GM03348 (cell line): ENCODE data around the gene NMNAT3.

ENCODE experiments used
- DNase-seq: peaks from one replicate; pipeline ENCODE4 v3.0.0; 2012; ENCODE audit warnings: low spot score

Gene NMNAT3

DNA sequence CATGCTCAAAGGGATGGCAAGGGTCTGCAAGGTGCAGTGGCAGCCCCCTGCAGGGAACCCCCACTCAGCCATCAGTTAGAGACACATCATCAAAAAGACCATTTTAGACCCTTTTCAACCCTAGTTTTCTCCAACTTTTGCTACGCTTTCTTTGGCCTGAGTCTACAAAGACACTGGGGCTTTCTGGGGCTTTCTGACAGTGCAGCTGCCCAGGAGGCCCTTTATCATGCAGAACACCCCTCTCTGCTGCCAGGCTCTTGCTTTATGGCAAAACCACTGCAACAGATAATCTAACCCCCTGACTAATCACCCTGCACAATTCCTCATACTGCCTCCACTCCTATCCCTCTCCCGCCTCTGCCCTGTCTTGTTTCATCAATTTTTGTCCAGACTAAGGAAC, 2.4 kb downstream of the NMNAT3 start:
- DNase-seq, result no peak

- no peak for DNase-seq
Measured at GRCh38 chr3:139674571-139675260, 3.1 kb downstream of the NMNAT3 start.

DNA sequence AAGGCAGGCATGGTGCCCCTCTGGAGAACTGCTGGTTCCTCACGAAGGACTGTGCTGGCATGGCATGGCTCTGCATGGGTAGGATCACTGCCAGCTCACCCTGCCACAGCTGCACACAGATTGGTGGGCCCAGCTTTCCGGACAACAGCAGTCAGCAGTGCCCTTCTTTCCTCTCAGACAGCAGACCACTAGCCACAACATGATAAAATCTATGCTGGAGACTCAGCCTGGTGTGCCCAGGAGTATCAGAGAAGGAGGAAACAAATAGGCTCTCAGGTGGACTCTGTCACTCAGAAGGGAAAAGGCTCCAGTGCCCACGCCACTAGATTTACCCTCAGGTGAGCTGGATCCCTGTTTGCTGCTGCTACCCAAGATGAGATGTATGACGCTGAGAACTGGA, 4.9 kb downstream of the NMNAT3 start:
- DNase-seq, result no peak

DNA sequence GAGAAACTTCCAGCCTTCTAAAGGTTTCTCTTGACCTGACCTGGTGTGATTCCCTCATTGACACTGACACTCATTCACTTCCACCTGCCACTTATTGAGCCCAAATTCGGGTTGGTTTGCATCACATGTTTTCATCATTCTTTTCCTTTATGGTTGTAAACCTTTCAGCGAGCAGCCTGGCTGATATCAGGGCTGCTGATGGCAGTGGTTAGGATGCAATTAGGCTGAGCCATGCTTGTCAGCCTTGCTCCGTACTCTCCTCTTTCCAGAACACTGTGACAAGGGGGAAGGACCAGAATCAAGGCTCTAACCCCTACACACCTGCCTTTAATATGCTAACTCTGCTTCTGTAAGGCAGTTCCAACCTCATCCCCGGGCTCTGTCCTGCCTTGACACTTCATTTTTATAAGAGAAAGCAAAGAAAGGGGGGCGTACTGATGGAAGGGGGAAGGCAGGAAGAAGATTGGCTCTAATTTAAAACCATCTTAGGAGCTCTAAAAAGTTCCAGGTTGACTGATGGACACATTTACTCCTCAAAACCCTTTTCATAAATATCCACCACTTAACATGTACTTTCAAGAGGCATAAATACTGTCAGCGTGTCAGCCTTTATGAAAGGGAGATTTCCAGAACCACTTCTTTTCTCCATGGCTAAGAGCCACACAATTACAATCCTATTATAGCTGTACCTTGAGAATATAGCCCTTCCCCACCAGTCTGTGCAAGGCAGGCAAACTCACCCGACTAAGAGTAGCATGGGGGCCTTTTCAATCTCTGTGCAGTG, 5.7 kb downstream of the NMNAT3 start:
- DNase-seq, result no peak

- no peak for DNase-seq
Measured at GRCh38 chr3:139671107-139671506, 6.7 kb downstream of the NMNAT3 start.

DNA sequence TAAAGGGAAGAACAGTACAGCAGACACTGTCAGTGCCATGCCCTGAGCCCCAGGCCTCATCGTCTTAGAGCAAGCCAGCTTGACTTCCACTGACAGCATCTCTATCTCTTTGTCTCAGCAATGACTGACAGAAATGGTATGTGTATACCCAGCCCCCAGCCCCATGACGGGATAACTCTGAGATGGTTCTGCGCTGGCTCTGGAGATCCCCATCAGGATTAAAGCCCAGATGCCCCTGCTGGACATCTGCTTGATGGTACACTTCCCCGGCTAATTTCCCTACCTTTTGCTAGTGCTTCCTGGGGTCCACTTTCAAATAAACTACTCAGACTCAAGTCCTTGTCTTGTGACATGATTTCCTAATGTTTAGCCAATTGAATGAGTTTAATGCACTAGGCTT, 7.6 kb downstream of the NMNAT3 start:
- no peak for DNase-seq

DNA sequence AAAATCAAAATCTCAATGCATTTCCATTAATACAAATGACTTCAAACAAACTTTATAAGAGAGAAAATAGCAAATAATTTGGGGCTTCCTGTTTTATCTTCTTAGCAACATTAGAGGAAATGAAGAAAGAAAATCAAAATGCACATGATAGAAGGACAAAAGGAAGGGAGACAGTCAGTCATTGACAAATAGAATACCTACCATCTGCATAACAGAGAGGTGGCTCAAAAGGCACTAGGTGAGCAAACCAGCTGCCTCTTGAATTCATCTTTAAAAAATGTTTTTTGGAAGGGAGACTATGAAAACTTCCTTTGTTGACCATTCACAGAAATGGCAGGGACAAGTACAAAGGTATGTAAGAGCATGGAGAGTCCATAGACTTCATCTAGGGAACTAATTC, 9.4 kb downstream of the NMNAT3 start:
- no peak for DNase-seq

- DNase-seq, result no peak
Measured at GRCh38 chr3:139664958-139665357, 12.8 kb downstream of the NMNAT3 start.

DNA sequence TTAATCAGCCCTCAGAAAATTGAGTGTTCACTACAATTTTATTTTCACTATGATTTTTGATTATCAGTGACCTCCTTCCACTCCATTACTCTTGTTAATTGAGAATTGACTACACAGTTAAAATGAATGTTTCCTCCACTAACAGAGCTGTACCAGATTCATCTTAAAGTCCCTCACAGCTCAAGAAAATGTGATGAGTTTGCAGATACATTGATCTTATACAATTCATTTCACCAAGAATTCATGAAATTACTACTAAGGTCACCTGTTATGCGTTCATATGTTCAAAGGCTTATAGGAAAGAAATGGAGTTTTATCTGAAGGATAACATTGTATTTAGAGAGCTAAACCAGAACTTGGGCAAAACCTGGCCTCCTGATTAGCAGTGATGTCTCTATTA, 17.5 kb downstream of the NMNAT3 start:
- DNase-seq, result no peak

DNA sequence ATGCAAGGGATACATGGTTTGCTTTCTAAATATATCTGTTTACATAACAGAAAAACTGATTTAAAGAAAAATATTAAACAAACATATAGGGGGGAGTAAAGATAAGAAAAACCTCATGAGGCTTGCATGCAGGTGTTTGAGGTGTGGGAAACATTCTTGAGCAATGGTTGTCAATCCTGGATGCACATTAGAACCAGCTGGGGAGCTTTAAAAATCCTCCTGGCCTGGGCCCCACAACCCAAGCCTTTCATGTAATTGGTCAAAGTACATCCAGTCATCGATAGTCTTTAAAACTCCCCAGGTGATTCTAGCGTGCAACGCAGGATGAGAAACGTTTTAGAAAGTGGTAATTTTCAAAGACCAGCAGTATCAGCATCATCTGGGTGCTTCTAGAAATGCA, 18.3 kb downstream of the NMNAT3 start:
- no peak for DNase-seq

DNA sequence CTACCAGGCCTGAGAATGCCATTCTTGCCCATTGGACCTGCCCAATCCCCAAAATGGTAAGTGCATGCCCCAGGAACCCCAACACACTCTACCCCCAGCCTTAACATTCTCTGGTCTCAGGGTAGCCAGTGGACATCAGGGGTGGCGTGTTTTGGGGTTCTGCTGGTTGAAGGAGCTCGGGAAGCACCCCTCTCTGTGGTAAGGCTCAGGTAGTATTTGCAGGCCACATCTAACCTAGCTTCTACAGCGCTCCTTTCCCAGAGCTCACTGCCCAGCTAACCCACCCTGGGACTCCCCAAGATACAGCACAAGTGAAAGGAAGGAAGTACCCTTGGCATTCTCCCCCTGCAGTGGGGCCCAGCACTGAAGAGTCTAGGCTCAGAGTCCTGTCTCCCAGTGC, 19.8 kb downstream of the NMNAT3 start:
- no peak for DNase-seq

- DNase-seq, result no peak
Measured at GRCh38 chr3:139657434-139657833, 20.3 kb downstream of the NMNAT3 start.

DNA sequence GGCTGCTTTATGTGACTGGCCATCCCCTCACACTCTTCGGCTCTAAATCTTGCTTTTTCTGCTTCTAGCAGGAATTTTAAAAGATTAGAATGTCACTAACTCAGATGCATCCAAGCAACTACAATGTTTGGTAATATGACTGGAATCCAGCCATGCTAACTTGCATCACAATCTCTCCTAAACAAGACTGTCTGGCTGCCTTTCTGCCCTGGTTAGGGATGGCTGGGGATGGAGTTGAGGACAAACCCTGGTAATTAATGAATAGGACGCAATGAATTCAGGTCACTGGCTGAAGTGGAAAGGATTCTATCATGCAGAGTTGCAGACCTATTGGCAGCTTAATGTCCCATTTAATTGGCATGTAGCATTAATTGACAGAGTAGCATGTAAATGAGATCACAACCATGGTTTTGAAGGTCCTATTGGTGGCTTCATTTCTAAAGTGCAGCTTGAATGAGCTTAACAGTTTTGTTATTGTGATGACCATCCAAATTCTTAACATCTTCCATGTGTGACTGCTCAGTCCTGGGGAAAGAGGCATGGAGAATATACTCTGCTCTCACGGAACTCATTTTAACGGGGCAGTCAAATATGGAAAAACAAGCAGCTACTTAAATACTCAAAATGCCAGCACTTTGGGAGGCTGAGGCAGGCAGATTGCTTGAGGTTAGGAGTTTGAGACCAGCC, 21.7 kb downstream of the NMNAT3 start:
- DNase-seq, result no peak

DNA sequence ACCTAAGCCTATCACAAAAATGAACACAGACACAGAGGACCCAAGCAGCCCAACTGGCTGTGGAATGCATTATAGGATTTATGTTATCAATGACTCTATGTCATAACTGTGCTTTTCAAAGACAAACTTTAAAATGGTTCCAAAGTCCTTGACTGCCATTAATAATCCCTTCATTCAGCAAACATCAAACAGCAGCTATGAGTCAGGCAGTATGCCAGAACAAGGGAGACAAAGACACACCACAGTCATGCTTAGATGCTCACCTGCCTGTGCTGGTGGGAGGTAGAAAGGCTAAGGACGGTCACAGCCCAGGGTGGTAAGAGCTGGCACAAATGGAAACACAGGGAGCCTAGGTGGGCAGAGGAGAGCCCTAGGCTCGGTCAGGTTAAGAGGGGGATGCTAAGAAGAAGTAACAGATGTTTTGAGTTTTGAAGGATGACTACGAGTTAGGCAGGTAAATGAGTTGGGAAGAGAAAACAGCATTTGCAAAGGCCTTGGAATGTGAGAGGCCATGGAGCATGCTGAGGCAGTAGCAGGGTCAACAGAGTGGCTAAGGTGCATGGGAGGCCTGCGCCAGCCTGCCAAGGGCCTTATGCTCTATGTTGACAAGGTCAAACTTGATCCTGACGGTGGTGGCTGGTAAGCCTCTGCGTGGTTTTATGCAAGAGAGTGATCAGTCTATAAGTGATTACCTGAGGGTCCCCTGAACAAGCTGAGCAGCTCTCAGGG, 23.0 kb downstream of the NMNAT3 start:
- no peak for DNase-seq

DNA sequence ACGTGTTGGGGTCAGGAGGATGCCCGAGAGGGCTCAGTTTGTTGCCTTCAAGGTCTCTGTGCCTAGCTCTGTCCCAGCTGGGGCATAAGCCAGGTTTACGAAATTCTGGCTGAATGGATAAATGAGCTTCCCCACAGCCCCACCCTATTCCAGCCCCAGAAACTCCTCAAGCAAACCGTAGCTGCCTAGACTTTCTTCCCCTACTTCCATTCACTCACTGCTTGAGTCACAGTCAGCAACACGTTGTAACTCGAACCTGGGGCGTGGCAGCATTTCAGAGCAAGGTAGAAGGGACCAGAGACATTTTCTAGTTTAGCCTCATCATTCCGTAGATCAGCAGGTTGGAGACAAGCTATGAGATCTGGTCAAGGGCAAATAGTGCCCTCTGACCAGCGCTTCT, 24.2 kb downstream of the NMNAT3 start:
- DNase-seq, result no peak

DNA sequence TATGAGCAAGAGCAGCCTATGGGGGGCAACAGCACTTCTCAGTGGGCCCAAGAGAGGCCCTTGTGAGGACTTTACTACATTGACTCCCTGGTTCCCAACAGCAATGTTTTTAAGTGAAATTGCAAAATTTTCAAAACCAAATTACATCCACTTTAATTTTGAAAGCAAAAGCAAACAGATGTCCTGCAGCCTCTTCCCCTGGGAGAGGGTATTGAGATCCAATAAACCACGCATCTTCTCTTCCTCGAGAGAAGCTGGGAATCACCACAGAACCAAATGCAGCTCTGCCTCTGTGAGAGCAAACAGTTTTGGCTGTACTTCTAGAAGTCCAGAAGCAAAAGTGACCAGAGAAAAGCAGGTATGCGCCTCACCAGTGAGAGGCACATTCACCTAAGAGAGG, 25.2 kb downstream of the NMNAT3 start:
- no peak for DNase-seq

DNA sequence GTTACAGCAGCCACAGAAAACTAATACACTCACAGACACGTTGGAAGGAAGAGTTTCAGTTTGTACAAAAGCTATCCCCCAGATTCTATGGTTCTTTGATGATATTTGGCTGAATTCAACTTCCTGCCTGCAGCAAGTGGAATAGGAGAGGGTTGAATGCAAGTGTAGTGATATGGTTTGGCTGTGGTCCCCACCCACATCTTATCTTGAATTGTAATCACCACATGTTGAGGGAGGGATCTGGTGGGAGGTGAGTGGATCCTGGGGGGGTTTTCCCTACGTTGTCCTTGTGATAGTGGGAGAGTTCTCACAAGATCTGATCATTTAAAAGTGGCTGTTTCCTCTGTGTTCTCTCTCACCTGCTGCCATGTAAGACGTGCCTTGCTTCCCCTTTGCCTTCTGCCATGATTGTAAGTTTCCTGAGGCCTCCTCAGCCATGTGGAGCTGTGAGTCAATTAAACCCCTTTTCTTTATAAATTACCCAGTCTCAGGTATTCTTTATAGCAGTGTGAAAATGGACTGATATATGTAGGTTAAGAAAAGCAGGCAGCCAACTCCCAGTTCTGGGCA, 29.8 kb downstream of the NMNAT3 start:
- no peak for DNase-seq

DNA sequence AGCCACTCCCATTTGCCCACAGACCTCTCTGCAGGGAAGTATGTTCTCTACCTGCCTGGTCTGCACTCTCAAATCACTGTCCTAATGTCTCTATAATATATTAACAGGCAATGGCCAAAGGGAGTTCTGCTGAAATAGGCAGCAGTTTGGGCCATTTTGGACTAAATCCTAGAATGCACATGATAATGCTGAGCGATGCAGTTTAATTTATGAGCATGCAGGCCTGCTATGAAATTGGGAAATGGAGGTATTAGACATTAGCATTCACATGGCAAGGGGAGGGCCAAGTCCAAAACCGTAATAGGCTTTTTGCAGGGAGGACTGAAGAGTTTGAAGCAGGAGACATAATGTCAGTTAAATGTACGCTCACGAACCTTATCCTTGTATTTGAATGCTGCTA, 31.3 kb downstream of the NMNAT3 start:
- DNase-seq, result no peak

- DNase-seq, result no peak
Measured at GRCh38 chr3:139642996-139643395, 34.8 kb downstream of the NMNAT3 start.

DNA sequence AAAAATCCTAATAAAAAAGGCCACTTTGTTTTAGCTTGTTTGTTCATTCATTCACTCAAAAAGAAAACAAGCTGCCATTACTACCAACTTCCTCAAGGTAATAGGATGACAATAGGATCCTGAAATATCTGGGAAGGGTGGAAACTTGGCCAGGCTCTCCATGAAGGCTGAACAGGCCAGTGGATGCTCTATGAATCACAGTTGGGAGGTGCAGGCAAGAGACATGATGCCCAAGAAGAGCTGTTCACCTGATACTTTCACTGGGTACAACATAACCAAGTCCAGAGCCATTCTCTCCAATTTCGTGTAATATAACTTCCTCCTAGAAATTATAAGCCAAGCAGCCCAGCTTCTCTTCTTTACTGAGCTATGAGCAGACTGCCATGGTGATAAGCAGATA, 37.3 kb downstream of the NMNAT3 start:
- no peak for DNase-seq

DNA sequence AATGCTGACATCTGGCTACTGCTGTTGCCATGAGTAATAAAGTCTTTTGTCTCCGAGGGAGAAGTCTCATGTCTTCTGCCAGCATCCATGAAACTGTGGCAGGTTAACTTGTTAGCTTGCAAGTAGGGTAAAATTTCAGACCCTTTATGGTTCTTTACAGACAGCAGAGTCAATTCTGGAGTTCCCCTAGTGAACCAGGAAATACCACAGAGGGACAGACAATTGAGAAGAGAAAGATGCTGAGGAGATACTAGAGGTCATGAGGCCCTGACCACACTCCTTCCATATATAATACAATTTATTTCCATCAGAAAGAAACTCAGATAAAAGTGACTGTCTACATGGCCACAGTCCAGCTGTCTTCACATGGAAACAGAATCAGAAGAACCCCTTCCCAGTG, 38.1 kb downstream of the NMNAT3 start:
- no peak for DNase-seq

DNA sequence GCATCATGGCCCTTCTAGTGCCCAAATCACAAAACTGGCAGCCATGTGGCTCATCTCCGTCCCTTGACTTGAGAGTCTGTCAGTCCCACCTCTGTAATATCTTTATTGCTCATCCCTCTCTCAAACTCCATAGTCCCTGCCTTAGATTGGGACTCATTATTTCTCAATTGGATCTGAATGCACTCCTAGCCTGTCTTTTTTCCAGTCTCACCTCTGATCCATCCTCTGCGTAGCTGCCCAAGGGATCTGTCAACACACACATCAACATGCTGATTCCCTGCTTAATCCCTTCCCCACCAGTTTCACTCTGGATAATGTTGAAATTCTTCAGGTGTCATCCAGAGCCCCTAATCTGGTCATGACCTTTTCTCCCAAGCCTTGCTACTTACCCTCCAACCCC, 39.3 kb downstream of the NMNAT3 start:
- DNase-seq, result no peak
